GM18517 (cell line): ENCODE results near the gene SLC39A12.
"Not testable (repeated sequence)": the region's sequence is repeated elsewhere in the genome, so short reads cannot be mapped to it uniquely, and the experiment has no call there.

ENCODE experiments used
- ATAC-seq: cut with Tn5 transposase; IDR thresholded peaks from one replicate; pipeline ENCODE4 v1.9.1; 2021; ENCODE audit warnings: mild to moderate bottlenecking, moderate library complexity; ENCODE audit not compliant: unreplicated experiment

The SLC39A12 gene

DNA sequence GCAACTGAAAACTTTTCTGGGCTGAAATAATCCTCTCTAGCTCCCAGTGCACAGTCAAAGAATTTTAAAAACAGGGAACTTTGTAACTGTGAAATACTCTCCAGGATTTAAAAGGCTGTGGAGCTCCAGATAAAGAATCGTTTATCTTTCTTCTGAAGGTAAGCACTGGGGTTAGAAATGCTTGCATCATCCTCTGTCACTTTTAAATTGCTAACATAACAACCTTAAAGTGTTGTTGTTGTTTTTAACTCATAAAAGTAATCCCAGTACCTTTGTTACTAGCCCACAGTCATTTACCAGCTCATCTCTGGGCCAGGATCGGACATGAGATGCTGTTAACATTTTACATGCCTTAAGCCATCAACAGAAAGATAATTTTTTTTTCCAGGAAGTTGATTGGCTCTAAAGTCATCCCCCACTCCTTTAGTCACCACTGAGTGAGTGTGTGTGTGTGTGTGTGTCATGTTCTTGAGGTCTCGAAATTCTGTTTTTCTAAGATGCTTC lies at the start of gene SLC39A12:
Gene SLC39A12, plus strand, starts transcription at position 51 of the 504 bp plus-strand sequence. CDS start 1,359 bp downstream, outside the sequence.
- ATAC-seq: no peak

DNA sequence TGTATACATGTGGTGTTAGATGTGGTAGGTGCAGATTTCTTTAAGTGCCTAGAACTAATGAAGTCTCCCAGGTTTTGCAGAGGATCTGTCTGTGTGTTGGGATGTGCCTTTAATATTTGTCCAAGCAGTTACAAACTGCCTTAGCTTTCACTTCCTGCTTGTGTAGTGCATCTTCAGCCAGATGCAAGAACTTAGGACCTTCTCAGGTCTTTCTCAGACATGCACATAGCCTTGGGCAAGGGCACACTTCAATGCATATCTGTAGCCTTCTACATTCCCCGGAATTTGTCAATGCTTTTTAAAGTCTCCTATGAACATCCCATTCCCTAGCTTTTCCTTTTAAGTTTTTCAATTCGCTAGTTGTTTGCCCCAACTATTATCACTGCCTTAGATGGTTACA lies 47.2 kb upstream of the SLC39A12 start:
- ATAC-seq: no peak

DNA sequence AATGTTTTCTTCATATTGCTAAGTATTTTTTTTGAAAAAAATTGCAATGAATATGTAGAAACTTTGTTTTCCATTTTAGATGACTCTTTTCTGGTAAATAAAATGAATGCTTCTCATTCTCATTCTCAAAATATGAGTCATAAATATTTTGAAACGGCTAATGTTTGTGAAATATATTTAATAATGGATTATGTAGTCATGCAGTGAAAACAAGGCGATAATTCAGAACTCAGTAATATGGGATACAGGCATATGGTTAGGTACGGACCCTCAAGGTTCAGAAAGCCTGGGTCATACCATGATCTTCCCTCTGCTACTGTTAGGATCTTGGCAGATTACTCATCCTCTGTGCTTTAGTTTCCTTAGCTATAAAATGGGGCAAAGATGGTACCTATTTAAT lies 46.2 kb upstream of the SLC39A12 start:
- ATAC-seq: no peak

DNA sequence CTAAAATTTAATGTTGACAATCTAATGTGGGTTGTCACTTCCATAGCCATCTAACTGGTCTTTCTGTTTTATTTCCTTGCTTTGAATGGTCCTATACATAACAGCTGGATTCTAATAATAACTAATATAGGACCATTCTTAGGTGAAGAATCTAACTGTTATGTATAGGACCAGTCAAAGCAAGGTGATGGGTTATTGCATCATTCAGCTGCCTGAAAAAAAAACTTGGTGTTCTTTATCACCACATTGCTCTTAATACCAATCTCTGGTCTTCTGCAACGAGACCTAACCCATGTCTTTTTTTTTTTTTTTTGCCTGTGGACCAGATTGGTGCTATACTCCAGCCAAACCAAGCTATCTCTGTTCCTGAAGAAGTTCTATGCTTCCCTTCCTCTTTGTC lies 45.7 kb upstream of the SLC39A12 start:
- no peak for ATAC-seq

DNA sequence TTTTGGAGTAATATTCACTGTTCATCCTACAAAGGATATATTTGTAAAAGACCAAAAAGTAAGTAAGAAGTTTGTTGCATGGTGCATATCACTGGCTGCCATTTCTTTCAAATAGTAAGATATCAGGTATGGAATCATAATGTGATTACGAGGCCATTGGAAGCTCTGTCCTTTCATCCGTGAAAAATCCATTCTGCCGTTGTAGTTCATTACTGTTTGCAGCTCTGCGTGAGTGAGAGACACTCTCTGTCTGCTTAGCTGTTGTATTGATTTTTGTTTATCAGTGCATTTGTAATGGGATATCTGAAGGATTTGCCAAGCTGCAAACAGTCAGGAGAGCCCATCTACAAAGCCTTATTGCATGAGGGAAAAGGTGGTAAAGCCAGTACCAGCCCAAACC lies 44.1 kb upstream of the SLC39A12 start:
- no peak for ATAC-seq

DNA sequence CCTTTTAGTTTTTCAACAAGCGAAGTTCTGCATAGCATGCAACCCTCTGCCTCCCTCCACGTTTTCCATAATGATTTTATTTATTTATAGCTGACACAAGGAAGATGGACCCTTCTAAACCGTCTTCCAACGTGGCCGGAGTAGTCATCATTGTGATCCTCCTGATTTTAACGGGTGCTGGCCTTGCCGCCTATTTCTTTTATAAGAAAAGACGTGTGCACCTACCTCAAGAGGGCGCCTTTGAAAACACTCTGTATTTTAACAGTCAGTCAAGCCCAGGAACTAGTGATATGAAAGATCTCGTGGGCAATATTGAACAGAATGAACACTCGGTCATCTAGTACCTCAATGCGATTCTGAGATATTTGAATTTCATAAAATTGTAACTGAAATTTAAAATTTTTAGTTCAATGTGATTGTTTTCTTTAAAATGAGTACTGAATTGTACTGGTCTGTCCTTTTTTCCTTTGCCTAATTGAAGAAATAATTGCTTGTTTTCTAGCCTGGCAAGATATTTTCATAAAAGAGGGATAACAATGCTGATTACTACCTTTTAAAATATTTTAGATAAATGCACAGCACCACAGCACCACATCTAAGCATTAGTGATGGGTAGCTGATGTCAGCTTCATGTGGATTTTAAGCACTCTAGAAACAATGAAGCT lies 41.5 kb upstream of the SLC39A12 start:
- peak; percentile 67 for ATAC-seq

DNA sequence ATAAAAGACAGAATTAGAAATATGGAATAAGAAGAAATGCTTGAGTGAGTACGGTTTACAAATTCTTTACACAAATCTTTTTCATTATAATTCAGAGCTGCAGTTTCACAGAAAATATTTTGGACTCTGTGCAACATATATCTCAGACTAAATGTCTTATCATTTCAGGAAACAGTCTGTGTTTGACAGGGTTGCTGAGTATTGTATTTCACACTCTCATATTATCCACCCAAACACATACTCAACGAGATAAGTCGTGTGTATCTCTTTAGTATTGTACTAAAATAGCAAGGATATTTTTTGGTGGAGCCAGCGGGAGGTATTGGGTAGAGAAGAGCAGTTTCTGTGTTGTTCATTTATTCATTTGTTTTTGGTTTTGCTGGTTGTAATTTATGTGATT lies 39.0 kb upstream of the SLC39A12 start:
- no peak for ATAC-seq

DNA sequence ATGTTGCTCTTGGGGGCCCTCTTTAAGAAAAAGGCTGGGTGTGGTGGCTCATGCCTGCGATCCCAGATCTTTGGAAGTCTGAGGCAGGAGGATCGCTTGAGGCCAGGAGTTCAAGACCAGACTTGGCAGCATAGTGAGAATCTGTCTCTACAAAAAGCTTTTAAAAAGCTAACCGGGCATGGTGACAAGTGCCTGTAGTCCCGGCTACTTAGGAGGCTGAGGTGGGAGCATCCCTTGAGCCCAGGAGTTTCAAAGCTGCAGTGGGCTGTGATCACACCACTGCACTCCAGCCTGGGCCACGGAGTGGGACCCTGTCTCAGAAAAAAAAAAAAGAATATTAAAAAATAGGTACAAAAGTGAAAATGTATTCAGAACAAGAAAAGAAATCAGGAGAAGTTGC lies 38.1 kb upstream of the SLC39A12 start:
- ATAC-seq: no peak

DNA sequence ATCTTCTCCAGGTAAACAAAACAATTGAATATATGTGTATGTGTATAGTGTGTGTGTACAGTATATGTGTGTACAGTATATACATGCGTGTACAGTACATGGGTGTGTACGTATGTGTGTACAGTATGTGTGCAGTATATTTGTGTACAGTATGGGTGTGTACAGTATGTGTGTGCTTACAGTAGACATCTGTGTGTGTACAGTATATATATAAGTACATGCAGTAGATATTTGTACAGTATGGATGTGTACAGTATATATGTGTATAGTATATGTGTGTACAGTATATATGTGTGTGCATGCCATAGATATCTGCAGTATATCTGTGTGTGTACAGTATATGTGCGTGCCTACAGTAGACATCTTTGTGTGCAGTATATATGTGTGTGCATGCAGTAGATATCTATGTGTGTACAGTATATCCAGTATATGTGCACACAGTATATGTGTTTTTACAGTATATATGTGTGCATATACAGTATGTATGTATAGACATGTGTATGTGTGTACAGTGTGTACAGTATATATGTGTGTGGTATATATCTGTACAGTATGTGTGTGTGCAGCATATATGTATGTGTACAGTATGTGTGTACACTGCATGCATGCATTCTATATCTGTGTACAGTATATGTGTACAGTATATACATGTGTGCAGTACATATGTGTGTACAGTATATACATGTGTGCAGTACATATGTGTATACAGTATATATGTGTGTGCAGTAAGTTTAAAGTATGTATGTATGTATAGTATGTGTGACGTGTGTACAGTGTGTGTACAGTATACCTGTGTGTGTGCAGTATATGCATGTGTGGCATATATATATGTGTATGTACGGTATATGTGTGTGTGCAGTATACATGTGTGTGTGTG lies 37.3 kb upstream of the SLC39A12 start:
- no peak for ATAC-seq

DNA sequence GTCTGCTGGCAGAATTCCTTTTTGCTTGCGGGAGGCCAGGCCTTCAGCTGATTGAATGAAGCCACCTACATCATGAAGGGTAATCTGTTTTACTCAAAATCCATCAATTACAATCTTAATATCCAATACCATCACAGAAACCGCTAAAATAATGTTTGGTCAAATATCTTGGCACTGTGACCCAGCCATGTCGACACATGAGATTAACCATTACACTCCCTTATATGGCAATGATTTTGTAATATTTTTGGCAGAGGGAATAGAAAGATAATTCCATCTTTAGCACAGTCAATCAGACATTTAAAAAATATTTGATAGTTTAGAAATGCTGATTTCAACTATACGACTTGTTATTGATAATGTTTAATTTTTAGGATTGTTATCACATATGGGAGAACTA lies 36.5 kb upstream of the SLC39A12 start:
- ATAC-seq: no peak

DNA sequence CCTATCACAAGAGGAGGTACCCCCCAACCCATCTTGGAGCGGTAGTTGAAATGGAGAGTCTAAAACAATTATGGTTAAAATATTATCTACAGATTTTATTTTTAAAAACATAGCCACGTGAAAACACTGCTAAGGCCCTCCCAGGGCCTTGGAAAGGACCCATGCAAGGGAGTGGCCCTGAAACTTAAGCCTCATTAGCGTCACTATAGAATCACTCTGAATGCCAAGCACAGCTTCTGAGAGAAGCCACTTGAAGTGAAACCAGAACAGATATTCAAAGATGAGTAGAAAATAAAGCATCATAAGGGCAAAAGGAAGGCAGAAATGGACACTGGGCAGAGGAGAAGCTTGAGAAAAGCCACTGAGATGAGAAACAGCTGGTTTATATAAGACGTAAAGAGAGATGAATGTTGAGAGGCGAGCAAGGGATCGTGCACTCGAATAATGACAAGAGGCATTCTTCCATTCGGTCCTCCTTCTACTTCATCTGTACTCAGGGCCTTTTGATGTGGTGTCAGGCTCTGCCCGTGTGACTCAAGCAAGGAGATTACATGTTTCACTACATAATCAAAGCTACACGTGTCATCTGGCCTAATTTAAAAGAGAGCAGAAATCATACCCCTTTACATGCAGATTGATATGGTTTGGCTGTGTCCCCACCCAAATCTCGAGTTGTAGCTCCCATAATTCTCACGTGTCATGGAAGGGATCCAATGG lies 33.4 kb upstream of the SLC39A12 start:
- no peak for ATAC-seq

DNA sequence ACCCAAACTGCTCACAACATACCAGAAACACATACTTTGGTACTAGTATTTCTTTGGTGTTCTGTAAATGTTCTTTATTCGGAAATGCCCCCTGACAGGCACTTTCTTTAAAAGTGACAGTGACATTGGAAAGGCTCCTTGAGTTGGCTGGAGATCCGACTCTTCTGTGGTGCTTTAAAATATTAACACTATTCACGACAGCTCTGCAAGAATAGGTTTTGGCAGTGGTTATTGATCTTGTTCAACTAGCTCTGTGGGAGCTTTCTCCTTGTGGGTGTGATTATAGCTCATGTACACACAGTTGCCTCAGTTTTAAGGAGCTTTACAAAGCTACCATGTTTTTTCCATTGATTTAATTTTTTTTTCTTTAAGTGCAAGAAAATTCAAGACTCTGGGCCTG lies 30.3 kb upstream of the SLC39A12 start:
- no peak for ATAC-seq

DNA sequence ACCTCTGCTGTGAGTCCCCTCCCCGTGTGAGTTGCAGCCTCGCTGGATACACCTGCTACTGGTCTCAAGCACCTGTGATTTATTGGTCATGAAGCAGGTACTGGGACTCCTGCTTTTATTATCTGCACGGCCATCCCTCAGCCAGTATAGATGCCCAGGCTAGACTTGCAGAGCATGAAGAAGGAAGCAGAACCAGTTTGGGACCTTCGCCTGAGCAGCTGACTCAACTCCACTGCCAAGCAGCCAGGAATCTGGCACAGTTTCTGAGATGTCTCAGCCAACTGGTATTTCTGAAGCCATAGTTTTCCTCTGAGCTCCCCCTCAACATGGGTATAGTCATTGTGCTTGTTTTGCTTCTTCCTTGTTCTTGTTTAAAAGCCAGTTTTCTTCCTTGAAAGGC lies 28.0 kb upstream of the SLC39A12 start:
- no peak for ATAC-seq

DNA sequence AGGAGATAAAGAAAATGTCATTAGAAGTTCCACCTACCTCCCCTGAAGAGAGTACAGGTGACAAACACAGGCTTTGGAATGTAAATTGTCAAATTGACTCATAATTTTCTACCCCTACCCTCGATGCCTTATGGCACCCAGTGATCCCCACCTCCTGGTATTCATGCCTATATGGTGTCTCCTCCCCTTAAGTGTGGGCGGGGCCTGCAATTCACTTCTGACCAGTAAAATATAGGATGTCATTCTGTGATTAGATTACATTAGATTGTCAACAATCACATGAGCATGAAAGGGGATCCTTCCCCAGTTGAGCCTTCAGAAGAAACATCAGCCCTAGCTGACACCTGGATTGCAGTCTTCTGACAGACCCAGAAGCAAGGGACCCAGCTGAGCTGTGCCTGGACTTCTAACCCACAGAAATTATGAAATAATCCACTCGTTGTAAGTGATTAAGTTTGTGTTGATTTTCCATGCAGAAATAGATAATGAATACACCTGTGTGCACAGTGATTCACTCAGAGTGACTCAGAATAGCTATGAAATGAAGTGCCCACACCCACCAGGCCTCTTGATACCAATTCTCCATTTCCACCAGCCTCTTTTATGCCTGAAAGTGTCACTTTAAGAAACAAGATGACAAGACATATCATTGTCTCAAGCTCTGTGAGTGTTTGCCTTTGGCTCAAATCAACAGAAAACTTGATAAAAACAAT lies 8.5 kb upstream of the SLC39A12 start:
- ATAC-seq: no peak

DNA sequence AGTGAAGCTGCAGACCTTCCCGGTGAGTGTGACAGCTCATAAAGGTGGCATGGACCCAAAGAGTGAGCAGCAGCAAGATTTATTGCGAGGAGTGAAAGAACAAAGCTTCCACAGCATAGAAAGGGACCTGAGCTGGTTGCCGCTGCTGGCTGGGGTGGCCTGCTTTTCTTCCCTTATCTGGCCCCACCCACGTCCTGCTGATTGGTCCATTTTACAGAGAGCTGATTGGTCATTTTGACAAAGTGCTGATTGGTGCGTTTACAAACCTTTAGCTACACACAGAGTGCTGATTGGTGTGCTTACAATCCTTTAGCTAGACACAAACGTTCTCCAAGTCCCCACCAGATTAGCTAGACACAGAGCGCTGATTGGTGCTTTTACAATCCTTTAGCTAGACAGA lies 1.4 kb upstream of the SLC39A12 start:
- ATAC-seq: not testable (repeated sequence)

DNA sequence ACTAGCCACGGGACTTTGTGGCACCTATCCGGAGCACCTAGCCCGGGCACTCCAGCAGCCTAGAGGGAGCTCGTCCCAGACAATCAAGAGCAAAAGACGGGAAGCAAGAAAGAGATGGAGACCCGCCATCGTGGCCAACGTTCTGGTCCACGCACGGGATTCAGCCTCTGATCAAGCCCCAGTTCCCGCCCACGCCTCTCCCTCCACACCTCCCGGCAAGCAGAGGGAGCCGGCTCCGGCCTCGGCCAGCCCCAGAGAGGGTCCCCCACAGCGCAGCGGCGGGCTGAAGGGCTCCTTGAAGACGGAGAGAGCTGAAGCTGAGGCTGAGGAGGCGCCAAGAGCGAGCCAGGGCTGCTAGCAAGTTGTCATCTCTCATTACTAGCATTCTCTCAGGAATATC lies 992 bp upstream of the SLC39A12 start:
- no peak for ATAC-seq

DNA sequence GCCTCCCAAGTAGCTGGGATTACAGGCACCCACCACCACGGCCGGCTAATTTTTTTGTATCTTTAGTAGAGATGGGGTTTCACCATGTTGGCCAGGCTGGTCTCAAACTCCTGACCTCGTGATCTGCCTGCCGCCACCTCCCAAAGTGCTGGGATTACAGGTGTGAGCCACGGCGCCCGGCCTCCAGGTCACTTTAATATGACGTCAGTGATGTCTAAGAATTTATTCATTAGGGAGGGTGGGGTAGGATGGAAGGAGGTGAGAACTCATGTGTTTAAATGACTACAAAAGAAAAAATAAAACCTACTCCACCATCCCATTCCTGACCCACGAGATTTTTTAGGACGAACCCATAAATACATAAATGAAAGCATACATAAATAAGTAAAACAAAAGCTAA lies 2.7 kb downstream of the SLC39A12 start:
- ATAC-seq: not testable (repeated sequence)

DNA sequence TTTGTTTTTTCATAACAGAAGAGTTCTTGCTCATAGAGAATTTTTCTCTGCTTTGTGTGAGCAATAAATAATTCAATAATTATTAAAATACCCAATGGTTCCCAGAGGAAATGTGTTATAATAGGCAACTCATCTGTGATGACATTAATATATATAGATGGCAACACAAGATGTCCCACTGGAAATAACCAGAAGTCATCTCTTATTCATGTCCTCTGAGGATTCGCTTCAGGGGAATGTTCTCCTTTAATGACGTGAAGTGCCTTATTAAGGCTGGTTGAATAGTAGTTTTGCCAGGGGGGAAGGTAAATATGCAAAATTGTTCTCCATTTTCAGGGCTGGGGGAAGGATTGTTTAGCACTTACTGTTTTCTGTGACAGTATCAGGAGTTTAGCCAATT lies 3.1 kb downstream of the SLC39A12 start:
- no peak for ATAC-seq

DNA sequence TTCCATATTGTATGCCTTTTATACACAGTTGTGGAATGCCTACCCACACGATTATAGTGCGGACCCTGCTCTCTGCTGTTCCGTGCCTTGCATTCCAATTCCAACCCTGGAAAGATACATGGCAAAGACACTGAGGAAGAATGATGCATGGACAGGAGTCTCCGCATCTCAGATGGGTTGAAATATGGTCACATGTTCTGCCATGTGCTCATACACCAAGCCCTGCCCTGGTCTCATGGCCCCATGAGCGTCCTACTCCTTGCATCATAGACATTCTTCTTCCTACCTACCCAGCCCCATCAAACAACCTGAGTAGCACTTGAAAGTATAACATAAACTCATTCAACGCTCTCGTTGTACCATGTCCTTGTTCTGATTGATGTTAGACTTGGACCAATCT lies 6.3 kb downstream of the SLC39A12 start:
- ATAC-seq: no peak

DNA sequence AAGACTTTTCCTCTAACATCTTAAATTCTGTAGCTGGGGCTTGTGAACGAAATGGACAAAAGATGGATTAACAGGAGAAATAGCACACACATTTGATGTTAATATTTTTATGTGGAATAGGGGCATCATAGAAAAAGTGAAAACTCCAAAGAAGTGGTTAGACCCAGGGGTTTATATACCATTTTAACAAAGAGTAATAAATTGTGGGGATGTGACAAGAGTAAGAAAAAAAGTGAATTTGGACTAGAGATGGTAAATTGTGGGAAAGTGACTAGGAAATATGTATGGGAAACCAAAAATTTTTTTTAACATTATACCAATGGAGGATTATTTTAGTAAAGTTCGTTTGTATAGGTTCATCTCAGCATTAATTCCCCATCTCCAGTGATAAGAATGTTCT lies 8.2 kb downstream of the SLC39A12 start:
- no peak for ATAC-seq
